Astrocyte (in vitro differentiated cells and primary cell): ENCODE measurements around the gene OR10S1.

Experiments
- CTCF ChIP-seq: IDR thresholded peaks from 2 replicates; pipeline ENCODE4 v1.5.1; 2011; ENCODE audit warnings: low read depth, mild to moderate bottlenecking, inconsistent platforms, low read length, moderate library complexity; ENCODE audit not compliant: insufficient read depth
- EZH2 ChIP-seq: IDR thresholded peaks from 2 replicates; pipeline ENCODE4 v1.6.1; 2012; ENCODE audit warnings: mild to moderate bottlenecking, low read length, inconsistent platforms; ENCODE audit not compliant: insufficient read depth

GRCh38 chr11:123943738-123944137 is 33.8 kb downstream of the OR10S1 start, which contains the start of gene OR6T1:
- no peak for TF ChIP-seq CTCF
- TF ChIP-seq EZH2: no peak
